Stimulated activated CD4-positive, alpha-beta T cell treated with anti-CD3 and anti-CD28 coated beads, Interleukin-4, amount 100 ng/mL, for 4 hours (primary cell): ENCODE measurements around the gene SEMA4B.
"Not testable (repeated sequence)": the region's sequence is repeated elsewhere in the genome, so short reads cannot be mapped to it uniquely, and the experiment has no call there.

Source experiments
- DNase-seq, 2 experiments: peaks; one replicate each; pipeline ENCODE4 v3.0.0-alpha.2; 2020

The SEMA4B gene

DNA sequence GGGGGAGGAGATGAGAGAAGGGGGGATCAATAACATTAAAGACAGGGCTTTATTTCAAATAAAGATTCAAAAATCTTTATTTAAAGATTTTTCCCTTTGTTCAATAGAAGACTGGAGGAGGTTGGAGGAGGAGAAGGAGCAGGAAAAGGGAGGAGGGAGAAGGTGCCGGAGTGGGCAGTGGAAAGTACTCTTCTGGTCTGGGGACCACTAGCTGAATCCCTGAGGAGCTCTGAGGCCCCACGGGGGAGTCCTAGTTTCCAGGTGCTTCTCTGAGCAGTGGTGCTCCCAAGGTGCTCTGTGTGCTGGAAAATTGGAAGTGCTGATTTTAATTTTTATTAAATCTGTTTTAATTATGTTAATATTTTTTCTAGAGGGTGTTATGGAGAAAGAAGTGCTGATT is 19.4 kb upstream of the SEMA4B start:
- no peak for DNase-seq

DNA sequence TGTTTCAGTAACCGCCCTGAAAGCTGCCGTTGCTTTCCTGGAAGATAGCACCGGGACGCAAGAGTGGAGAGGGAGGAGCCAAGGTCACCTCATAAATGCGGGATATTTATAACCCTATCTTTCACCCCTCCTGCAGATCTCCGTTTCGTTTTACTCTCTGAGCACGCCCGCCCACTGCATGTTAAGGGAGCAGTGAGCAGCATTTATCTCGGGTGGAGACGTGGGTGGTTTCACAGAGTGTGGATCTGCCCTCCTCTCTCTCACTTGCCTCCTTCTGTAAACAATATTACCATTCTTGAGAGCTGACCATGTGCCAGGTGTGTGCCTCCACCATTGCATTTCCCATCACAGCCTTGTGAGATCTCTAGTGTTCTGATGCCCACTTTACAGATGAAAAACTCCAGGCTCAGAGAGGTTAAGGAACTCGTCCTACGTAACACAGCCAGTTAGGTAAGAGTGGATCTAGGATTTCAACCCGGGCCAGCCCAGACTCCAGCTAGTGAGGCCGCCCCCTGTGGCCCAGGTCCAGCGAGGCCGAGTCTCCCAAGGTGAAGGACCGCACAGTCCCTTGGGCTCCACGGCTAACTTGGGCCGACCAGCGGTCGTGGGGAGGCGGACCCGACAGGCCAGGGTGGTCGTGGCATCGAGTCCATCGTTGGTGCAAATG is 16.9 kb upstream of the SEMA4B start:
- peak; percentile 21 to 49 for DNase-seq

DNA sequence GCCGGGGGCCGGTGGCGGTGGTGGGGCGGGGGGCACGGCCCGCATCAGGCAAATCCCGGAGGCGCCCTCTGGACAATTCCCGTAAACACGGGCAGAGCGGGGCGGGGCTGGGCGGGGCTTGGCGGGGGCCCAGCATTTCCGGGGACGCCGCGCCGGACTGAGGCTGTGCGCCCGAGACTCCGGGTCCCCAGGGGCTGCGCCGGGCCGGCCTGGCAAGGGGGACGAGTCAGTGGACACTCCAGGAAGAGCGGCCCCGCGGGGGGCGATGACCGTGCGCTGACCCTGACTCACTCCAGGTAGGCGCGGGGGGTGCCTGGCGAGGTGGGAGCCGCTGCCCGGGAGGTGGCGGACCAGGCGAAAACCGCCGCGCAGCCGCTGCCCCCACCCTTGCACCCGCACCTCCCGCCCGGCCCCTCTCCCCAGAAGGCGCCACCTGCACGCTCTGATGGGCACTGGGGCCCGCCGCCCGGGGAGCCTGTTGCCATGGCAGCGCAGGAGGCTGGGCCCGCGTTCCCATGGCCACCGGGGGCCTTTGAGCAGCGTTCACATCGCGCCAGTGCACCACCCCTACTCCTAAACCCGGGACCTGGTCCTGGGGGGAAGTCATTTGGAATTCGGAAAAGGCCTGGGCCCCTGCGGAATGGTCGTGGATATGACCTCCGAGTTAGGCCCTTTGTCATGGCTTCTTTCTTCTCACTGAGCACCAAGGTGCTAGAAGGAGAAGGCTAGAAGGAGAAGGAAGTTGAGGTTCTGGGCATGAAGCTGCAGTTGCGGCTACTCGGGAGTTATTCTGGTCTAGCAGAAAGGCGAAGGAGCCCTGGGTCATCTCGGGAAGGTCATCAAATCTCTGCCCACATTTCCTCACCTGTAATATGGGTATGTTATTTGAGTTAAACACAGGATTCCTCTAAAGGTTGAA is 16.1 kb upstream of the SEMA4B start:
- peak; percentile 36 to 39 for DNase-seq

DNA sequence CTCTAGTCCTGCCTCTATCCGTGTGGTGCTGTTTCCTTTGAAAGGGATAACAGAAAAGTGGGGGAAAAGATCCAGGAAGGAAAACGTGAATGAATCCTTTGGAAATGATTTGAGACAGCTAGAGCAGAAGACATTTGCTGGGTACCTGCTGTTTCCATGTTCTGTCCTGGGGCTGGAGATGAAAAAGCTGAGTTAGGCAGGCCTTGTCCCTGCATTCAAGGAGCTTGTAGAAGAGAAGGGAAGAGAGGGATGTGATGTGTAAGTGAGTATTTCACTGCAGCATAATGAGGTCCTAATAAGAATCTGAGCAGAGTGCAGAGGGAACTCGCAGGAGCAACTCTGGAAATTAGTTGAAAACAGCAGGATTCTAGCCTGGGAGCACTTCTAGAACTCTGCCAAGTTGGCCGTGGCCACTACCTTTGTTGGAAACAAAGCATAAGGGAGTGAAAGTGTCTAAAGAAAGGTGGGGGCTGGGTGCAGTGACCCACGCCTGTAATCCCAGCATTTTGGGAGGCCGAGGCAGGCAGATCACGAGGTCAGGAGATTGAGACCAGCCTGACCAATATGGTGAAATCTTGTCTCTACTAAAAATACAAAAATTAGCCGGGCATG is 13.8 kb upstream of the SEMA4B start:
- DNase-seq, result no peak

DNA sequence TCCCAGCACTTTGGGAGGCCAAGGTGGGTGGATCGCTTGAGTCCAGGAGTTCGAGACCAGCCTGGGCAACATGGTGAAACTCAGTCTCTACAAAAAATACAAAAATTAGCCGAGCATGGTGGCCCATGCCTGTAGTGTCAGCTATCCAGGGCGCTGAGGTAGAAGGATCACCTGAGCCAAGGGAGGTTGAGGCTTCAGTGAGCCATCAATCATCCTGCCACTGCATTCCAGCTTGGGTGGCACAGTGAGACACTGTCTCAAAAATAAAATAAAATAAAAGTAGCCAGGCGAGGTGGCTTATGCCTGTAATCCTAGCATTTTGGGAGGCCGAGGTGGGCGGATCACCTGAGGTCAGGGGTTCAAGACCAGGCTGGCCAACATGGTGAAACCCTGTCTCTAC is 13.1 kb upstream of the SEMA4B start:
- DNase-seq, result not testable (repeated sequence)

DNA sequence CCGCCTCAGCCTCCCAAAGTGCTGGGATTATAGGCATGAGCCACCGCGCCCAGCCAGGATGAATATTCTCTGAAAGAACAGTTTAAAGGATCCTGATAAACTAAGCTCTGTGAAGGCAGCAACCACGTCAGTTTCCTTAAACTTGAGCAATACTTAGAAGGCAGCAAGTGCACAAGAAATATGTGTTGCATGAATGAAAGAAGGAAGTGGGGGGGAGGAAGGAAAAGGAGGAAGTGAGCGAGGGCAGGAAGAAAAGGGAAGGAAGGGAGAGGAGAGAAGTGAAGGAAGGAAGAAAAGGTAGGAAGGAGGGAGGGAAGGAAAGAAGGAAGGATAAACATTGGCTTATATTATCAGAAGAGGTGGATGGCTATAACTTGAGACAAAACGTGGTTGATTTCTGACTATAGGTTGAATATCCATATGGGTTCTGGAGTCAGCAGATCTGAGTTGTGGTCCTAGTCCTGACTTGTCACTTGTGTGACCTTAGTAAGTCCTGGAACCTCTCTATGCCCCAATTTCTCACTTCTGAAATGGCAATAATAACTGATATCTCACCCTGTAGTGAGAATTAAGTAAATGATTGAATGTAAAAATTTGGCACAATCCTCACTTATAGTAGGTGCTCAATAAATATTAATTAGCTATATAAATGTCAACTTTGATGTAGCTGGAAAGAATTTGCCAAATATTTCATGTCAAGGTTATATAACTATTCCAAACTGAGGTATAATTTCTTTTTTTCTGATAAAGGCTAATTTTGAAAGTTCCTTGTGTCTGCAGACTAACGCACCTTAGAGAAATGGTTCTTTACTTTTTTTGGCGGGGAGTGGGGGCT is 12.0 kb upstream of the SEMA4B start:
- no peak for DNase-seq

DNA sequence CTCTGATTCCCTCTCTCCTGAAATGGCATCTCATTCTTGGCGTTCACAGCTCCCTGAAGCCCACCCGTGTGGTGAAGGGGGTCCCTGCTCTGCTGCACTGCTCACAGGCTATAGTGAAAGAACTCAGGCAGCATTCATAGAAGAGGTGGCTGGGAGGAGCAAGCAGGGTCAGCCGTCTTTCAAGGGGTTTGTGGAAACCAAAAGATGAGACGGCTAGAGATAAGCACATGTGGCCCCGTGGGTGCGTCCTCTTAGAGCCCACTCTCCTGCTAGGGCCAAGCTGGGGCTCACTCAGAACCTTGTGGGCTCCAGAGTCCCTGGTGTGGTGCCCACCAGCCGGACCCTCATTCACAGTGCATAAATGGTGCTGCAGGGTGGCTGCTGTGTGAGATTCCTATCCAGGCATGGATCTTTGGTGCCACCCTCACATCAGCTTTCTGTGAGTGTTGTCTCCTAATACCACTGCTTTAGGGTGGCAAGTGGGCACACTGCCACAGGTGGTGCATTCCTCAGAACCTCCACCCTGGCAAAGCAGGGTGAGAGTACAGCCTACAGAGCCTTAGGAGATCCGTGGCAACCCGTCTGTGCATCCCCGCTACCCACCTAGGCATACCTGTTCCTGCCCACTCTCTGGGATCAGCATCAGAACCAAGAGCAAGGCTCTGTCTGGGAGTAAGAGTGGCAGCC is 11.2 kb upstream of the SEMA4B start:
- no peak for DNase-seq

DNA sequence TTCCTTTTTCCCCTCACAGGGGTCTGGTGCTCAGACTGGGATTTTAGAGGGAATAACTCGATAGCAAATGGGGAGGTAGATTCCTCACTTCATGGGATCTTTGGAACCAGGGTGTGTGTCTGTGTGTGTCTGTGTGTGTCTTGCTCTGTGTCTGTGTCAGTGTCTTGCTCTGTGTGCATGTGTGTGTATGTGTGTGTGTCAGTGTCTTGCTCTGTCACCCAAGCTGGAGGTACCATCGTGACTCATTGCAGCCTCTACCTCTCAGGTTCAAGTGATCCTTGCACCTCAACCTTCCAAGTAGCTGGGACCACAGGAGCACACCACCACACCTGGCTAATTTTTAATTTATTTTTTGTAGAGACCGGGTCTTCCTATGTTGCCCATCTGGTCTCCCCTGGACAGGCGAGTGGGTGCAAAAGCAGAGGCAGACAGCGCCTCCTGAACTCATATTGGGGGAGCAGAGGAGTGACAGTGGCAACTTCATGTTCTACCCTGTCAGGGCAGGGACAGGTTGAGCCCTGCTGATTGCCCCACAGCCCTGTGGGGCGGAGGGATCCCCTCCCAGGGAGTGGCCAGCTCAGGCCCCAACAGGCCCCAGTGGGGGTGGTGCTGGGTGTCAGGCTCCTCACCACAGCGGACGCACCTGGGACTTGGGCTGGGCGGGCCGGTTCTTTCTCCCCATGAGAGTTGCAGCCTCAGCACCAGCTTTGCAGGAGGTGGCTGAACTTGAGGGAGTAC is 10.4 kb upstream of the SEMA4B start:
- no peak for DNase-seq

DNA sequence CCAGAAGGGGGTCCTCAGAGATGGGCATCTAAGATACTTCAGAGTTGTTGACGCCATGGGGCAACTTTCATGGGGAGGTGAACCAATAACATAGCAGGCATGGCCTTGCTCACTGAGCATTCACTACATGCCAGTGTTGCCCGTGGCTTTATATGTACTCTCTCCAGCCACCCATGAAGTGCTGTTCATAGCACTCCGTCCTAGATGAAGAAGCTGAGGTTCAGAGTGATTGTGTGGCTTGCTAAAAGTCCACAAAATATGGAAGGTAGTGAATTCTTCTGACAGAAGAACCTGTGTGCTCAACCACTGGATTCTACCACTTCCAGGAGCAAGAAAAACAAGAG is 9.8 kb upstream of the SEMA4B start:
- DNase-seq, result no peak

DNA sequence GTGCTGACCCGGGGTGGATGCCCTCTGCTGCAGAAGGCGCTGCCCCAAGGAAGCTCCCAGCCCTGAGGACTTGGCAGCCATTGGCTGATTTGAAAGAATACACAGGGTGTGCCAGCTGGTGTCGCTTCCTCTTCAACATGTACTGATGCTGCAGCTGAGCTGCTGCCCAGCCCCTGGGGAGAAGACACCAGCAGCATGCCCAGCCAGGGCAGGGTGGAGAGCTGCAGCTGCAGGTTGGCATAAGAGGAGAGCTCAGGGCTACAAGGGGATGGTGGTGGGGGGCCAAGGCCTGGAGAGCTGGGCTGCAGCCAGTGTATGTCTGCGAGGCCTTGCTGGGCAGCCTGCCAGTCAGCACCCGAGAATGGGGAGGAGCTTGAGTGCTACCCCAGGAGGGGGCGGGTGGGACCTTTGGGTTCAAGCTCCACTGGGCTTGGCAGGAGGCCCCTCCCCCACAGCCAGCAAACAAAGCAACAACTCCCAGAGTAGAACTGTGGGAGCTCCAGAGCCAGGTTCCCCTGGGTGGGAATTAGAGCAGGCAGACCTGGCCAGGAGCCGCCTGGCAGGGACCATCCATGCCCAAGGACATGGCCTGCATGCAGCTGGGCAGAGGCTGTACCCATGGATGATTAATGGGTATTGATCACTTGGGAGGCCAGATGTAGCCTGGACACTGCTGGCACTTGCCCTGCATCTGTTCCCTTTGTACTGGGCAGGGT is 9.2 kb upstream of the SEMA4B start:
- DNase-seq, result peak in 1 of 2 experiments; percentile 20

DNA sequence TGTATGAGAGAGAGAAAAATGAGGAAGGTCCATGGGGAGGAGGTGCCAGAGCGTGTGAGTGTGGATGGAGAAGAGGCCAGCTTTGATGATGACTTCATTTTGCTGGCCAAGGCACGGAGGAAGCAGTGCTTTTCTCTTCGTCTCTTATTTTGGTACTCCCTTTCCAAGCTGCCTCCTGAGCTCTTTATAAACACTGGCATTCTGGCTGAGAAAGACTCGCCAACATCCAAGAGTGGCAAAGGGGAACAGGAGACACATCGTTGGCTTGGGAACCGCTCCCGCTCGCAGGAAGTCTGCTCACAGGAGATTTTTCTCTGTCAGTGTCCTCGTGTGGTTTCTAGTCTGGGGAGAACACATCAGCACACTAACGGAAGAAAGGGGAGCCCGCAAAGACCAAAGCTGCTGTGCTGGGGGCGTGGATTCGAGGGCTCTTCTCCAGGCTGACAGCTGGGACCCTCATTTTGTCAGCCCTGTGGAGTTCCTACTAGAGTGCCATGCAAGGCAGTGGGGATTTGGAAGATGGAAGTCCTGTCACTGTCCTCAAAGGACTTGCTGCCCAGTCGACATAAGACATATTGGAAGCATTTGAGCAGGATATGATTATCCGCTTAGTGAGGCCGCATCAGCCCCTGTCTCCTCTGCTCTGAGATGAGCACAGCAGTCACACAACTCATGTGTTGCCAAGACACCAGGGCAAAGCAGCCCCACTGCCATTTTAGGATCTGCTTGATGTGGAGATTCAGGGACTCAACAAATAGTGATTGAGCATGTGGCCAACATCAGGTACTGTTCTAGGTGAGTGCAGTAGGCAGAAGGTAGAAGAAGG is 8.0 kb upstream of the SEMA4B start:
- DNase-seq, result no peak

DNA sequence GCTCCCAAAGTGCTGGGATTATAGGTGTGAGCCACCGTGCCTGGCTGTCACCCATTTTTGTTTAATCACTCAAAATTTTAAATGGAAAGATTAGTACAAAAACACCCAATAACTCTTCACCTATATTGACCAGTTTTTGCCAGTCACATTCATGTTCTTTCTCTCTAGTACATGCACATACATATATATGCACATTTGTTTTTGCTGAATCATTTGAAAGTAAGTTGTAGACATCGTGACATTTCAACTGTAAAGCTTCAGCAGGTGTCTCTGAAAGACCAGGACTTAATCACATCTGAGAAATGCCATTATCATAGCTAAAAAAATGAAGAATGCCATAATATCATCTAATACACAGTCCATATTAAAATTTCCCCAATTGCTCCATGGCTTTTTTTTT is 6.5 kb upstream of the SEMA4B start:
- no peak for DNase-seq

DNA sequence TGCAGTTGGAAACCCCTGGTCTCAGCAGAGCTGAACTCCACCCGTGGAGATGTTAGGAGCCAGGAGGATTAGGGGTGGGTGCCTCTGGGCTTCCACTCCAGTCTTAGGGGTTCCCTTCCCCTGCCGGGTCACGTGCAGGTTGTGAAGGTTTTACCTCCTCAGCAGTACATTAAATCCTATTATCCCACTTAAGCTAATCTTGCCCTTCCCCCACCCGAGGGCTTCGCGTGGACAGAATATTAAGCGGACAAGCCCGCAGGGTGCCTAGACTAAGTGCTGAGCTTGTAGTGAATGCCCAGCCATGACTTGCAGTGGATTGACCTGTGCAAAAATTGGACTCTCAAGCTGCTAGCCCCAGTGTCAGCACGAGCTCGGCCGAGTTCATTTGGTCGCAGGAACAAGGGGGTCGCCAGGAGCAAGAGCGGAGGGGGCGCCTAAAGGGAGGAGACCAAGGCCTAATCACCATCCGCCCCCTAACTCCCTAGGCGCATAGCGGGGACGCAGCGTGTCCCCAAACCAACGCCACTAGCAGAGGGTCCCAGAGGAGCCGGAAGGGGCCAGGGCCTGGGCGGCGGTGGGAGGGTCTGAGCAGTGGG is 498 bp upstream of the SEMA4B start:
- no peak for DNase-seq

DNA sequence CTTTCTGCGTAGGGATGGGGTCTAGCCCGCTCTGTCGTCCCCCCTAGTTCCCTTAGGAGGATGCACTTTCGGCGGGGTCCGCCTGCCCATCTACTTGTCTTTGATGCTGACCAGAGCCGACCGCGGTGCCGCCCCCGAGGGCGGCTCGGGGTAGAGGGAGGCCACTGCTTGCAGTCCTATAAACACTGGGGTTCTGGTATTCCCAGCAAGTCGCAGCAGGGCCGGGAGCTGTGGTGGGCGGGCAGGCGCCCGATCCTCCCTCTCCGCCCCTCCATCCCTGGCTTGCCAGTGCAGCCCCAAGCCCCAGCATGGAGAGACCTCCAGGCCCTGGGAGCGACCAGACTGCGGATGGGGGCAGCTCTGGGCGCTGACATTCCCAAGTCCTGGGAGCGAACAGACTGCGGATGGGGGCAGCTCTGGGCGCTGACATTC is 830 bp downstream of the SEMA4B start:
- DNase-seq, result no peak

DNA sequence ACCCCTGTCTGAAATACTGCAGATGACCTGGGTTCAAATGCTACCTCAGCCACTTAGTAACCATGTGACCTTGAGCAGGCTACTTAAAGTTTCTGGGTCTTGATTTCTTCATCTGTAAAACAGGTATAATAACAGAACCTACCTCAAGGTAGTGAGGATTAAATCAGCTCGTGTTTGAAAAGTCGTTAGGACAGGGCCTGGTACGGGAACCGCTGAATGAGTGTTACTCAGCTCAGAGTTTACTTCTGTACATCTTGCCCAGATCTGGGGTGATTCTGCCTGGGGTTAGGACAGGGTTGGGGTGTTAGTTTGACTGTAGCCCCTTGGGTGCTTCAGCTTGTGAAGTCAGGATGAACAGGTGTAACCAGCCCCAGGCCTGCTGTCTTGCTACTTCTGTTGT is 1.8 kb downstream of the SEMA4B start:
- no peak for DNase-seq

DNA sequence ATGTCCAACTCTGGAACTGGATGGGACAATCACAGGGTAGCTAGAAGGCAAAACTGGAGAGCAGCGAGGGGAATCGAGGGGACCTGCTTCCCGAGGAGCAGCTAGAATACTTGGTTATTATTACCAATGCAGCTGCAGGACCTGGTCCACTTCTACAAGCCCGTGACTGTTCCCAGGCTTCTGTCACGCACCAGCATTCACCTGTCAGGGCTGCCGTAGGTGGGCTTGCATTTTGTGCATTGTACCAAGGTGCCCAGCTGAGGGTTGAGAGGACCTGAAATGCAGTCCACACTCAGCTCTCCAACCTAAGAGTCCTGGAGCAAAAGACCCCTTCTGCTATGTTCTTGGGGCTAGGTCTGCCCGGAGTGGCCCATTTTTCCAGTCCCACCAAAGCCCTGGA is 2.3 kb downstream of the SEMA4B start:
- no peak for DNase-seq

DNA sequence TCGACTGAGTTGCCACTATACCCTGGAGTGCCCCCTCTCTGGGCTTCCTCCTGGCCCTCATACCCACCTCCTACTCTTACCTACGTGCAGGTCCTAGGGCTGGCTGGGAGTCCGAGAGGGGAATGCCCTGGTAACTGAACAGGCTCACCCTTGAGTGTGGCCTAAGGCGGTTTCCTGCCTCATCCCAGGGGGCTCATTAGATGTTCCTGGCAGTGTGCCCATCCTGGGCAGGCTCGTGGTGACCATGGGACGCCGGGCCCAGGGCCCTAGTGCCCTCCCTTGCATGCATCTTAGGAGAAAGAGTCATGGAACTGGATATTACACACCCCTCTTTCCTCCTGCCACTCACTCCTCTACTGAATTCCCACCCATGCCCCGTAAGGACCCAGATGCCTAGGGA is 2.8 kb downstream of the SEMA4B start:
- DNase-seq, result no peak

DNA sequence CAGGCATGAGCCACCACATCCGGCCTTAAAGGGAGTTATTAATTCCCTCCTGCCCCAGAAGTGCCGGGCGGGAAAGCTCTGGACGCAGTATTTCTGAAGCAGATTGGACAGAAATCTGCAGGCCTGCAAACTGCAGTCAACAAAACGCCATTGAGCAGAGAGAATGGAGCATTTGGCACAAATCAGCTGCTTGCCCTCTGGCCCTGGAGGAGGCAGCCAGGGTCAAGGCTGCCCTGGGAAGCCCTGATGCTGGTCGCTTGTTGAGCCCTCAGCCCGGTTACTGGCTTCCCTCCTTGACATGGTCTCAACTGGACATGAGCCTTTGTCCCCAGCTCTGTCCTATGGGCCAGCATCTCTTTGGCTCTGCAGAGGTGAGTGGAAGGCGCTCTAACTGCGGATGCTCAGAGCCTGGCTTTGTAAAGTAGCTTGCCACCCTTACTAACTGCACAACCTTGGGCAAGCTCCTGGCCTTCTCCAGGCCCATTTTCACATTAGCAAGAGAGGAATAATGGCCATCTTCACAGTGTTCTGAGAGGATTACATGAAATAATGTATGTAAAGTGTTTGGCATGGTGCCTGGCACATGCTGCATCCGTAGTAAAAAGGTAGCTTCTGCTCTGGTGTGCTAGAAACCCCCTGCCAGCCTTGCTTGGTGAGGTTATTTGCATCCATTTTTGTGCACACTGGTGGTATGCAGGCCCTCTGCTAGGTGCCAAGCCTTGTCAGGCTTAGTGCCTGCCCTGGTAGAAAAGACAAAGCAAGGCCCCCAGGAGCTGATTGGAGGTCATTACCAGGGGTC is 4.1 kb downstream of the SEMA4B start:
- DNase-seq, result no peak

DNA sequence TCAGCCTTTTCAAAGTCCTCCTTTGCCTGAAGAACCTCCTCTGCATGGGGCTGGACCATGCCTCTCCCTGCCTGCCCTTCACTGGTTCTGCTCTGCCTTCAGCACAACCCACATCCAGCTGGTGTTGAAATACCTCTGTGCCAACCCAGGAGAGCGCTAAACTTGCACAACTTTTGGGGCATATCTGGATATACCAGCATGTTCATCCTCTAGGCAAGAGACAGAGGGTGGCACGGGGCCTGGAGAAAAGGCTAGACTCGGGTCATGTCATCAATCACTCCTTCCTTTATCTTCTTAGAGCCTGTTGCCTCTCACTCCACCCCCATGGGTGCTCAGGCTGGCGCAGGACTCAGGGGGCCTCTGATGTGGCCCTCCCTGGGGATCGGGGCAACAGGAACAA is 4.8 kb downstream of the SEMA4B start:
- no peak for DNase-seq
